ENCODE results near the gene TSFM. TPM values are rescaled to one million over a fixed set of nuclear protein-coding genes. Genes with fewer than 3 reads are reported as not detected.
A peak's percentile ranks its signal among the peaks of the same experiment; 100 is the strongest.

Gene TSFM
- total RNA-seq, 4 donors from 2014 or later: 37.6 to 47.5 (median 40.1) TPM

GRCh38 chr12:57840726-57841125 lies 58.1 kb downstream of the TSFM start:
- Histone ChIP-seq H3K4me1 (peaks cover 87 to 89% of the 10 kb centered on the region in 2 donors), H3K36me3 (no peaks in the 10 kb centered on the region), H3K27me3 (no peaks in the 10 kb centered on the region), H3K27ac (peak overlapping the region; percentile 93 to 99 (median 98)), H3K9me3 (no peaks in the 10 kb centered on the region), H3K4me3 (peak overlapping the region; percentile 8 to 98 (median 66))
- intact Hi-C loops (cut with DNase I; ENCODE audit: low total_unique reads) (no loop called here), in situ Hi-C loops (cut with MboI; ENCODE audit: low sequenced_read_pairs in 4 of 4) (no loop called here)
- peak in 1 of 2 donors; percentile 49 for DNase-seq
- no peak for TF ChIP-seq POLR2A (IDR thresholded peaks at IDR 0.05)
- TF ChIP-seq CTCF (IDR thresholded peaks at IDR 0.05 in 4 of 5, conservative IDR thresholded peaks at IDR 0.05 in 1 of 5): no peak
- ATAC-seq: no peak

GRCh38 chr12:57841445-57841844 lies 58.9 kb downstream of the TSFM start:
- peaks cover 80 to 82% of the 10 kb centered on the region in 2 donors for H3K4me1 ChIP-seq
- H3K27ac ChIP-seq: peak overlapping the region; percentile 93 to 99 (median 98)
- H3K27me3 ChIP-seq: no peaks in the 10 kb centered on the region
- no peak for ATAC-seq
- in situ Hi-C loops (cut with MboI; ENCODE audit: low sequenced_read_pairs in 4 of 4) (no loop called here), intact Hi-C loops (cut with DNase I; ENCODE audit: low total_unique reads) (no loop called here)
- no peaks in the 10 kb centered on the region for H3K9me3 ChIP-seq
- no peak for TF ChIP-seq CTCF (IDR thresholded peaks at IDR 0.05 in 4 of 5, conservative IDR thresholded peaks at IDR 0.05 in 1 of 5)
- TF ChIP-seq POLR2A (IDR thresholded peaks at IDR 0.05): no peak
- peak overlapping the region; percentile 8 to 98 (median 52) for H3K4me3 ChIP-seq
- no peak for DNase-seq
- H3K36me3 ChIP-seq: no peaks in the 10 kb centered on the region

- Histone ChIP-seq H3K36me3 (no peaks in the 10 kb centered on the region), H3K27ac (peak overlapping the region; percentile 93 to 99 (median 98)), H3K9me3 (no peaks in the 10 kb centered on the region), H3K4me3 (peak overlapping the region; percentile 82 to 98 (median 96)), H3K27me3 (no peaks in the 10 kb centered on the region), H3K4me1 (peaks cover 71 to 74% of the 10 kb centered on the region in 2 donors)
- in situ Hi-C loops (cut with MboI; ENCODE audit: low sequenced_read_pairs in 4 of 4): no loop called here
- no peak for TF ChIP-seq CTCF (IDR thresholded peaks at IDR 0.05 in 4 of 5, conservative IDR thresholded peaks at IDR 0.05 in 1 of 5)
- DNase-seq: no peak
- intact Hi-C loops (cut with DNase I; ENCODE audit: low total_unique reads): no loop called here
- ATAC-seq: no peak
Observed at GRCh38 chr12:57842342-57843294, 60.0 kb downstream of the TSFM start.

GRCh38 chr12:57844709-57845477 lies 62.3 kb downstream of the TSFM start:
- H3K36me3 ChIP-seq: no peaks in the 10 kb centered on the region
- TF ChIP-seq CTCF (IDR thresholded peaks at IDR 0.05 in 4 of 5, conservative IDR thresholded peaks at IDR 0.05 in 1 of 5) (no peak), POLR2A (IDR thresholded peaks at IDR 0.05) (peak; percentile 55 to 81)
- peaks cover 69 to 71% of the 10 kb centered on the region in 2 donors for H3K4me1 ChIP-seq
- ATAC-seq (peak; percentile 57 to 65), DNase-seq (peak; percentile 90 to 96)
- peak overlapping the region; percentile 93 to 99 (median 98) for H3K27ac ChIP-seq
- intact Hi-C loops (cut with DNase I; ENCODE audit: low total_unique reads) (loop anchor here (2.0 to 5.0 kb wide), 3 partner anchors 50 to 1728 kb away; partner anchors contain the start of genes DDIT3, MBD6, RPL41 and ZC3H10), in situ Hi-C loops (cut with MboI; ENCODE audit: low sequenced_read_pairs in 4 of 4) (no loop called here)
- H3K27me3 ChIP-seq: no peaks in the 10 kb centered on the region
- H3K9me3 ChIP-seq: no peaks in the 10 kb centered on the region
- H3K4me3 ChIP-seq: peak overlapping the region; percentile 82 to 98 (median 96)
